Measurements from ENCODE around the gene CRCP. TPM values are rescaled to one million over a fixed set of nuclear protein-coding genes. Genes with fewer than 3 reads are reported as not detected.
A peak's percentile ranks its signal among the peaks of the same experiment; 100 is the strongest.
"Not testable (repeated sequence)": the region's sequence is repeated elsewhere in the genome, so short reads cannot be mapped to it uniquely, and the experiment has no call there.

CRCP gene
- total RNA-seq, 1 donor: 44.9 TPM

- H3K4me1 ChIP-seq (ENCODE audit: insufficient read depth, low read length): peaks cover 8% of the 10 kb centered on the region
- H3K27ac ChIP-seq (ENCODE audit: low read depth, low read length): no peak overlapping the region
- H3K9me3 ChIP-seq (ENCODE audit: low read depth, low read length): no peaks in the 10 kb centered on the region
- H3K27me3 ChIP-seq (ENCODE audit: insufficient read depth, low read length): no peaks in the 10 kb centered on the region
- no peak overlapping the region for H3K4me2 ChIP-seq (ENCODE audit: insufficient read depth, low read length)
- DNase-seq (ENCODE audit: insufficient read length, low spot score, missing footprints): no peak
- H3K4me3 ChIP-seq (ENCODE audit: insufficient read depth, low read length): no peak overlapping the region
- no peaks in the 10 kb centered on the region for H3K36me3 ChIP-seq (ENCODE audit: insufficient read depth, low read length)
- H4K20me1 ChIP-seq (ENCODE audit: insufficient read depth, low read length): no peaks in the 10 kb centered on the region
- H3K79me2 ChIP-seq (ENCODE audit: insufficient read depth, low read length): no peaks in the 10 kb centered on the region
- TF ChIP-seq CTCF (IDR thresholded peaks at IDR 0.05; ENCODE audit: extremely low read depth, low read depth, low read length): no peak
- no peak overlapping the region for H2AFZ ChIP-seq (ENCODE audit: low read length)
Measured at GRCh38 chr7:66173856-66174255, 59.2 kb downstream of the CRCP start.

- not testable (repeated sequence) for H2AFZ ChIP-seq (ENCODE audit: low read length); H3K36me3 ChIP-seq (ENCODE audit: insufficient read depth, low read length); H3K9me3 ChIP-seq (ENCODE audit: low read depth, low read length); H3K4me3 ChIP-seq (ENCODE audit: insufficient read depth, low read length); H3K4me1 ChIP-seq (ENCODE audit: insufficient read depth, low read length); H3K79me2 ChIP-seq (ENCODE audit: insufficient read depth, low read length); H3K27ac ChIP-seq (ENCODE audit: low read depth, low read length); H3K4me2 ChIP-seq (ENCODE audit: insufficient read depth, low read length); H3K27me3 ChIP-seq (ENCODE audit: insufficient read depth, low read length); H4K20me1 ChIP-seq (ENCODE audit: insufficient read depth, low read length)
- DNase-seq (ENCODE audit: insufficient read length, low spot score, missing footprints): peak; percentile 47
Measured at GRCh38 chr7:66175006-66175405, 60.4 kb downstream of the CRCP start.

- Histone ChIP-seq H3K79me2 (ENCODE audit: insufficient read depth, low read length) (no peaks in the 10 kb centered on the region), H3K9me3 (ENCODE audit: low read depth, low read length) (no peaks in the 10 kb centered on the region), H3K27me3 (ENCODE audit: insufficient read depth, low read length) (no peaks in the 10 kb centered on the region), H4K20me1 (ENCODE audit: insufficient read depth, low read length) (no peaks in the 10 kb centered on the region), H2AFZ (ENCODE audit: low read length) (no peak overlapping the region), H3K4me3 (ENCODE audit: insufficient read depth, low read length) (no peak overlapping the region), H3K27ac (ENCODE audit: low read depth, low read length) (no peak overlapping the region), H3K36me3 (ENCODE audit: insufficient read depth, low read length) (no peaks in the 10 kb centered on the region), H3K4me2 (ENCODE audit: insufficient read depth, low read length) (no peak overlapping the region), H3K4me1 (ENCODE audit: insufficient read depth, low read length) (no peaks in the 10 kb centered on the region)
- TF ChIP-seq CTCF (IDR thresholded peaks at IDR 0.05; ENCODE audit: extremely low read depth, low read depth, low read length): no peak
- DNase-seq (ENCODE audit: insufficient read length, low spot score, missing footprints): no peak
Measured at GRCh38 chr7:66176914-66177313, 62.3 kb downstream of the CRCP start.

GRCh38 chr7:66178258-66178657, 63.6 kb downstream of the CRCP start:
- H3K4me2 ChIP-seq (ENCODE audit: insufficient read depth, low read length): no peak overlapping the region
- peaks cover 1% of the 10 kb centered on the region for H3K4me1 ChIP-seq (ENCODE audit: insufficient read depth, low read length)

More at GRCh38 chr7:66178258-66178657, 63.6 kb downstream of the CRCP start:
- Histone ChIP-seq H3K27me3 (ENCODE audit: insufficient read depth, low read length) (no peaks in the 10 kb centered on the region), H4K20me1 (ENCODE audit: insufficient read depth, low read length) (no peaks in the 10 kb centered on the region), H3K4me3 (ENCODE audit: insufficient read depth, low read length) (no peak overlapping the region), H3K79me2 (ENCODE audit: insufficient read depth, low read length) (no peaks in the 10 kb centered on the region), H3K27ac (ENCODE audit: low read depth, low read length) (no peak overlapping the region), H2AFZ (ENCODE audit: low read length) (no peak overlapping the region), H3K36me3 (ENCODE audit: insufficient read depth, low read length) (no peaks in the 10 kb centered on the region), H3K9me3 (ENCODE audit: low read depth, low read length) (no peaks in the 10 kb centered on the region)
- DNase-seq (ENCODE audit: insufficient read length, low spot score, missing footprints): no peak
- TF ChIP-seq CTCF (IDR thresholded peaks at IDR 0.05; ENCODE audit: extremely low read depth, low read depth, low read length): no peak

Data from osteoblast (primary cell).